ENCODE measurements around the gene MYBPC2.

The MYBPC2 gene

DNA sequence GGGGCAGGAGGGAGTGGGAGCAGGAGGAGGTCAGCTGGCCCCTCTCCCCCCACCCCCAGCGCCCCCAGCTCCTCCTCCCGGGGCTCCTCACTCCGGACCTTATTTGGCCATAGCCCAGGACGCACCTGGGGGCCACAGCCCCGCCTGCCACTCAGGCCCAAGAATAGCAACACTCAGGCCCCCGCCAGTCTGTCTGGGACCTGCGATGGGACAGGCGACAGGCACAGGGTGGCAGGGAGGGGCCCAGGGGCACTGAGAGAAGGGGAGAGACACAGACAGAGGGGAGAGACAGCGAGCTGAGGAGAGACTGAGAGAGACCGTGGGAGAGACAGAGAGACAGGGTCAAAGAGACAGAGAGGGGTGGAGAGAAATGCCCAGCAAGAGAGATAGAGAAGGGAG lies 68.1 kb downstream of the MYBPC2 start:
- no peak for DNase-seq (ENCODE audit: low read depth)

DNA sequence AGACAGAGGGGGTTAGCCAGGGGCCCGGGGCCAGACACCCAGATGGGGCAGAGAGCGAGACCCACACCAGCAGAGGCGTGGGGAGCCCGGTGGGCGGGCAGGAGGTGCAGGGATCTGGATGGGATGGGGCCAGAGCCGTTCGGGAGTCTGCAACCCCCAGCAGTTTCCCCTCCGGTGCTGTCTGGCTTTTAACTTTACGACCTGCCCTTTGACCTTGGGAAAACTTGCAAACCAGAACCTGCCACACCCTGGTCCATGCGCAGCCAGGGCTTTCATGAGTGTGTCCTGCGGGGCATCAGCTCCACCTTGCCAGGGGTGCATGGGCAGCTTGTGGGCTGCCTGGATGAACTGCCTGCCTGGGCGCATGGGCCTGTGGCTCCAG lies 68.5 kb downstream of the MYBPC2 start:
- DNase-seq (ENCODE audit: low read depth), result no peak

- DNase-seq (ENCODE audit: low read depth), result no peak
These were observed 69.1 kb downstream of the MYBPC2 start for GRCh38 chr19:50501568-50502475.

- DNase-seq (ENCODE audit: low read depth), result no peak
These were observed 73.3 kb downstream of the MYBPC2 start for GRCh38 chr19:50505856-50506611.

DNA sequence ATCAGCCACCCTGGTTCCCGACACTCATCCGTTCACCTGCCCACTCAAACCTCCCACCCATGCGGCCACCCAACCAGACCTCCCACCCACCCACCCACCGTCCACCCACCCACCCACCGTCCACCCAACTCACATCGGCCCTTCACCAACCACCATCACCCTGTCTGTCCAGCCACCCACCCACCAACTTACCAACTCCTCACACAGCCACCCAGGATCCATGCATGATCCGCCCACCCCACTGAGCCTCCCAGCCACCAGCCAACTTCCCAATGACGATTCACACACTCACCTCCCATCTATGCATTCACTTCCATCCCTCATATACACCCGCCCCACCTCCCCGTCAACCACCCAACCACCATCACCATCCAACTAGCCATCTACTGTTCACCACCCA lies 74.0 kb downstream of the MYBPC2 start:
- DNase-seq (ENCODE audit: low read depth), result no peak

DNA sequence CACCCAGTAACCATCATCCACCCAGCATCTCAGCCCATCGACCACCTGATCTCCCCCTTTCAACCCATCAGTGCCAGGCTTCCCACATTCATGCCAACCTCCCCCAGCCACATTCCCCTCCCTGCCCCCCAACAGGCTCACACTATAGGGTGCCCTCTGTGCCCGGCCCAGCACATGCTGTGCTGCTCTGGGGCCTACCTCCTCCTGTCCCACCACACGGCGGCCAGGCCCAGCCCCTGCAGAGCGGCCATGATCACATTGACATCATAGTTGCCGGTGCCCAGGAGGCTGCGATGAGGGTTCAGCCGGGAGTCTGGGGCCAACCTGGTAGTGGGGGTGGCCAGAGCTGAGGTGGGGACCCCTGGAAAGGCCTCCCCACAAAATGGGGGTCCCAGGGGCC lies 74.7 kb downstream of the MYBPC2 start:
- no peak for DNase-seq (ENCODE audit: low read depth)

GRCh38 chr19:50508843-50509190 lies 76.1 kb downstream of the MYBPC2 start:
- no peak for DNase-seq (ENCODE audit: low read depth)

GRCh38 chr19:50509366-50509765 lies 76.7 kb downstream of the MYBPC2 start:
- DNase-seq (ENCODE audit: low read depth), result no peak

GRCh38 chr19:50510121-50510670 lies 77.5 kb downstream of the MYBPC2 start:
- no peak for DNase-seq (ENCODE audit: low read depth)

DNA sequence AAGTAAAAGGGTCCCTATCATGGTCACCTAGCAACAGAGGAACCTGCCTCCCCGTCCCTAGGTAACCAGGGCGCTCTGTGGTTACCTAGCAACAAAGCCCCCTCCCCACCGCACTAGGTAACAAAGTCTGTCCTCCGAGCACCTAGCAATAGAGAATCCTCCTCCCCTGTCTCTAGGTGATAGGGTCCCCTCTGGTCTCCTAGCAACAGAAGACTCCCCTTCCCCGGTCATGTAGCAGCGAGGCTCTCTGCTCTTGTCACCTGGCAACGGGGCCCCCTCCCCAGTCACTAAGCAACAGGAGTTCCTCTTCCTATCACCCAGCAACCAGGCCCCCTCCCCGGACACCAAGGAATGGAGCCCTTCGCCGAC lies 78.0 kb downstream of the MYBPC2 start:
- no peak for DNase-seq (ENCODE audit: low read depth)

DNA sequence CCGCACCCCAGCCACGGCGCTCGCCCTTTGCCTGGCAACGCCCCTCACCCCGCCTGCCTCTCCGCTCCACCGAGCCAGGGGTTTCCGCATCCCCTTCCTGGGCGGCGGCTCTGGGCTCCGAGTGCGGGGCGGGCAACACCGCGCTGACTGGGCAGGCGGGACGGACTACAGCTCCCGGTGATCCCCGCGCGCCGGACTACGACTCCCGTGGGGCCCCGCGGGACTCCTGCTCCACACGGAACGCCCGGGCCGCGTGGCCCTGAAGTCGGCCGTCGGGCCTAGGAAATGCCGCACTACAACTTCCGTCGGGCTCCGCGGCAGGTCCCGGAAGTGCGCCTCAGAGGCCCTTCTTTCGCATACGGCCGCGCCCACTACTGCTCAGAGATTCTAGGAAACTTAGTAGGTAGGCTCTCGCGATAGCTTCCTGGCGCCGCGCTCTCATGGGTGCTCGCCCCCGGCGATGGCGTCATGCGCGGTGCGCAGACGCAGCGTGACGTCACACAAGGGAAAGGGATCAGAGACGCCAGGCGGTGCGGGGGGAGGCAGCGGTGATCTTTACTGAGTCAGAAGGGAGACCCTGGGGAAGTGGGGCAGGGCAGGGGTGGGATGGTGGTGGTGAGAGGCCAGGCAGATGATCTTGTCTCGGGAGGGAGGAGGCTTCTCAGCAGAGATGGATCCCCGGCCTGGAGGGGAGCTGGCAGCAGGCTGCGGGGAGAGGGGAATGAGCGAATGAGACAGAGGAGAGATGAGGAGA lies 78.6 kb downstream of the MYBPC2 start, which contains the start of gene JOSD2:
Gene JOSD2 (minus strand): TSS at position 123 of the 754 bp plus-strand sequence. CDS start 760 bp downstream, outside the sequence.
- DNase-seq (ENCODE audit: low read depth), result peak; percentile 95

GRCh38 chr19:50512112-50512998 lies 79.7 kb downstream of the MYBPC2 start:
- DNase-seq (ENCODE audit: low read depth), result no peak

GRCh38 chr19:50512999-50513745 lies 80.5 kb downstream of the MYBPC2 start:
- no peak for DNase-seq (ENCODE audit: low read depth)

- no peak for DNase-seq (ENCODE audit: low read depth)
These were observed 81.2 kb downstream of the MYBPC2 start, which contains the start of gene ASPDH for GRCh38 chr19:50513746-50514345. TSS of gene ASPDH (minus strand) at chr19:50513913. CDS start at chr19:50513823, 90 bp downstream.

- DNase-seq (ENCODE audit: low read depth), result no peak
These were observed 81.9 kb downstream of the MYBPC2 start for GRCh38 chr19:50514346-50515167.

DNA sequence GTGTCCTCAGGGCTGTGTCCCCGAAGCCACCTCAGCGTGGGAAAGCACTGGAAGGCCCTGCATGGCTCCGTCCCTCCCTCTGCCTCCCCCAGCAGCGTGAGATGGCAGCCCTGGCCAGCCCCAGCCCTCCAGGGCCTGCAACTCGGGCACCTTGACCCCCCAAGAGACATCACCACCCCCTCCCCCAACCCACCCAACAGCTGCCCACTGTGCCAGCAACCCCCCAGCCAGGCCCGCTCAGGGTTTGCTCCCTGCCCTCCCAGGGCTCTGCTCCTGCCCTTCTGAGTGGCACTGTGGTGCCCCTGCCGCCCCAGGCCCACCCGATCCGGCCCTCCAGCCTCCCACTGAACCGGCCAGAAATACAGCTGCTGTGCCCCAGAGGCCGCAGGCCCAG lies 82.5 kb downstream of the MYBPC2 start:
- DNase-seq (ENCODE audit: low read depth), result no peak

Measured in HS-5 (cell line).